NCI-H345 treated with DMSO at 0.1 percent for 48 hours (cell line): ENCODE data around the gene CYP4F12.

Source experiments
- DNase-seq: peaks from one replicate; lab custom pipeline; 2025; ENCODE audit not compliant: unreplicated experiment; lab: John Stamatoyannopoulos, UW

The CYP4F12 gene

GRCh38 chr19:15672580-15673175, at the start of gene CYP4F12:
CYP4F12 (plus strand) TSS chr19:15673087; CDS start chr19:15673530, 443 bp downstream.
- no peak for DNase-seq

GRCh38 chr19:15623711-15624318, 49.1 kb upstream of the CYP4F12 start:
- DNase-seq: no peak

- DNase-seq: no peak
These were observed 44.5 kb upstream of the CYP4F12 start for GRCh38 chr19:15628236-15629002.

DNA sequence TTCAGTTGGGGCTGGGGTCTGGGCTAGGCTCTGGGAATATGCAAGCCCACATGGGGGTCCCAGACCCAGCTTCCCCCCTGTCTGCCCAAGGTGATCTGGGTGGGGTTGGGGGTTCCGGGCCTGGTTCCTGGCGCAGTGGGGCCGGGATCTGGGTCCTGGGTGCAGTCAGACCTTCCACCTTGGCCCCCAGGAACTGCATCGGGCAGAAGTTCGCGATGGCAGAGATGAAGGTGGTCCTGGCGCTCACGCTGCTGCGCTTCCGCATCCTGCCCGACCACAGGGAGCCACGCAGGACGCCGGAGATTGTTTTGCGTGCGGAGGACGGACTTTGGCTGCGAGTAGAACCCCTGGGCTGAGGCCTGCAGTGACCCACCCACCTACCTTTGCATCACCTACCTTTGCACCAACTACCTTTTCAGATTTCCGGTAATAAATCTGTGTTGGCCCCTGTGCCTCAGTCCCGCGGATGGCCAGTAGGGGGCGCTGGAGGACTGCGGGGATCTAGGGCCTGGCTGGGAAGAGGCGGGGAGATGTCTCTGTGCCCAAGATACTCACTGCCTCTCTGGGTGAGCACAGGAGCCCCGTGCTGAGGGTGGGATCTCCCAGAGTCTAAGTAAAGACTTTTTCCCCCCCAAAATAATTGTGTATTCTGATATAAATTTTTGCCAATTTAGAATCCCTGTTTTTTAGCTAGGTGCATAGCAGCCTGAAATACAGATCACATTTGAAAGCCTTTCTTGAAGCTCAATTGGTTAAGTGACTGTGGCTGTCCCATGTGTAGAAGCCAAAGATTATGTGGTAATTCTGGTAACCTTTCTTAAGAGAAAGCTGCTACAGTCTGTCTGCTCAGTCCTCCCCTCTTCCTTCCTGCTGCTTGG, 43.6 kb upstream of the CYP4F12 start:
- no peak for DNase-seq

GRCh38 chr19:15631817-15632216, 41.1 kb upstream of the CYP4F12 start:
- DNase-seq: no peak

DNA sequence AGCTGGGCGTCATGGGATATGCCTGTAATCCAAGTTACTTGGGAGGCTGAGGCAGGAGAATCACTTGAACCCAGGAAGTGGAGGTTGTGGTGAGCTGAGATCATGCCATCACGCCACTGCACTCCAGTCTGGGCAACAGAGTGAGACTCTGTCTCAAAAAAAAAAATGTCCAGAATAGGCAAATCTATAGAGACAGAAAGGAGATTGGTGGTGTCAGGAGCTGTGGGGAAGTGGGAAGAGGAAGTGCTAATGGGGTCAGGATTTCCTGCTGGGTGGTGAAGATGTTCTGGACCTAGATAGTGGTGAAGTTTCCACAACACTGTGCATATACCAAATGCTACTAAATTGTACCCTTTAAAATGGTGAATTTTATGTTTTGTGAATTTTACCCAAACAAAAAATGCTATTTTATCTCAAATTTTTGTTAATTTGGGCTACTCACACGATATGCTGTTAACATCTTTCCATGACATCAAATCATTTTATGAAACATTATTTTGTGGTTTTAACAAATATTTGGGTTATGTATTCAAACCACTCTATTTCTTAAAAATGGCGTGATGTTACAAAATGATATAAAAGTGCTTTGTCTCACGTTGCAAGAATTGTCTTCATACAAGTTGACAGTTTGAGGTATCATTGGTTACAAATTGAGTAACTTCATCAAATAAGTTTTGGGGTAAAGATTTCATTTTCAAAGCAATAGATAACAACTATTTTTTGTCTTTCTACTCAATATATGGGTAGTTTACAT, 39.6 kb upstream of the CYP4F12 start:
- no peak for DNase-seq

DNA sequence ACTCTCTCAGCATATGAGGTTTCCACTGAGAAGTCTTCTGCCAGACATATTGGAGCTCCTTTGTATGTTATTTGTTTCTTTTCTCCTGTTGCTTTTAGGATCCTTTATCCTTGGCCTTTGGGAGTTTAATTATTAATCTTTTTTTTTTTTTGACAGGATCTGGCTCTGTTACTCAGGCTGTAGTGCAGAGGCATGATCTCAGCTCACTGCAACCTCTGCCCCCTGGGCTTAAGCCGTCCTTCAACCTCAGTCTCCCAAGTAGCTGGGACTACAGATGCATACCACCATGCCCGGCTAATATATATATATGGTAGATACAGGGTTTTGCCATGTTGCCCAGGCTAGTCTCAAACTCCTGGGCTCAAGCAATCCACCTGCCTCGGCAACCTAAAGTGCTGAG, 38.8 kb upstream of the CYP4F12 start:
- no peak for DNase-seq

DNA sequence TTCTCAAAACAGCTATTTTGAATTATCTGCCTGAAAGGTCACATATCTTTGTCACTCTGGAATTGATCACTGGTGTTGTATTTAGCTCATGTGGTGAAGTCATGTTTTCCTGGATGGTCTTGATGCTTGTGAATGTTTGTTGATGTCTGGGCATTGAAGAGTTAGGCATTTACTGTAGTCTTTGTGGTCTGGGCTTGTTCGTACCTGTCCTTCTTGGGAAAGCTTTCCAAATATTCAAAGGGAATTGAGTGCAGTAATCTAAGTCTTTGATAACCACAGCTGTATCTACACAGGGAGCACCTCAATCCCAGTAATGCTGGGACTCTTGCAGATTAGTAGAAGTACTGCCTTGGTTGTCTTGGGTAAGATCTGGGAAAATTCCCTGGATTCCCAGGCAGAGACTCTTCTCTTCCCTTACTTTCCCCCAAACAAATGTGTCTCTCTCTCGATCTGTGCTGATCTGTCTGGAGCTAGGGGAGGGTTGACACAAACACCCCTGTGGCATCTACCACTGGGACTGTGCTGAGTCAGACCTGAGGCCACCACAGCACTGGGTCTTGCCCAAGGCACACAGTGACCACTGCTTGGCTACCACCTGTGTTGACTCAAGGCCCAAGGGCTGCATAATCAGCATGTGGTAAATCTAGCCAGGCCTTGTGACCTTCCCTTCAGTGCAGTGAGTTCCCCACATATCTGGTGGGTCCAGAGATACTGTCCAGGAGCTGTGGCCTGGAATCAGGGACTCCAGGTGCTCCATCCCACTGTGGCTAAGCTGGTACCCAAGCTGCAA, 37.7 kb upstream of the CYP4F12 start:
- DNase-seq: no peak

DNA sequence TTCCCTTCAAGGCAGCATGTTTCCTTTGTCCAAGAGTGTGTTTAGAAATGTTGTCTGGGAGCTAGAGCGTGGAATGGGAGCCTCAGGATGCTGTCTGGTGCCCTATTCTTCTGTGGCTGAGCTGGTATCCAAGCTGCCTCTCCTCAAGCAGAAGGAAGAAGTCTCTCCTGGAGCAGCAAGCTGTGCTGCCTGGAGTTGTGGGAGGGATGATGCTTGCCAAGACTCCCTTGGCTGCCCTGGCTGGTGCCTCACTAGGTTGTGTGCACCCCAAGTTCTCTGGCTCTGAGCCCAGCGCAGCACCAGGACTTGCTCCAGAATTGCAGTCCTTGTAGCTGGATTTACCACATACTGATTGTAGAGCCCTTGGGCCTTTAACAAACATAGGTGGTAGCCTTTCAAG, 36.9 kb upstream of the CYP4F12 start:
- DNase-seq: no peak

- no peak for DNase-seq
These were observed 33.3 kb upstream of the CYP4F12 start for GRCh38 chr19:15639596-15639995.

- no peak for DNase-seq
These were observed 32.5 kb upstream of the CYP4F12 start, which contains the start of gene CYP4F3 for GRCh38 chr19:15640294-15640903. CYP4F3 (plus strand) TSS chr19:15640897; CDS start chr19:15641416, 519 bp downstream.

GRCh38 chr19:15640904-15641597, 31.8 kb upstream of the CYP4F12 start:
- no peak for DNase-seq

DNA sequence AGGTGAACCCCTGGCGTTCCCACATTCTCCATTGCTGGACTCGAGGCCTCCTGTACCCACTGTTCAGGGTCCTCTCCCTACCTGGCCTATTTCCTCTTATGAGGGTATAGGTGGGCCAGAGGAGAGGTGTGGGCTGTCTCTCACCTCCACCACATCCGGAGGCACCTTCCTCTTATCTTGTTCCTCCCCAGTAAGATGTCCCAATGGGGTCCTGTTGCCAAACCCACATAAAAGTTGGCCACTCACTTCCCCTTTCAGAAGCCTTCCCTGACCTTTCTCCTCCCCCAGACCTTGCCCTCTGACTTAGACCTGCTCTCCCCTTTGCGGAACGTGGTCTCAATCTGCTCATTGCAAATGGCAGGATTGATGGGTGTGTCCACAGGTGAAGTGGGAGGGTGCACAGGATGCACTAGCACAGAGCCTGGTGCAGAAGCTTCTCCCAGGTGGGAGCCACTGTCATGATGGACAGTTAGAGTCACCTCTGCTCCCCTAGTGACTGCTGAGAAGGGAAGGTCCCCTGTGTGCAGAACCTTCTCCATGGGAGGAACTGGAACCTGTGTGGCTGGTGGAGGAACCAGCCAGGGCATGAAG, 30.9 kb upstream of the CYP4F12 start:
- no peak for DNase-seq

GRCh38 chr19:15642807-15643206, 30.1 kb upstream of the CYP4F12 start:
- DNase-seq: no peak

DNA sequence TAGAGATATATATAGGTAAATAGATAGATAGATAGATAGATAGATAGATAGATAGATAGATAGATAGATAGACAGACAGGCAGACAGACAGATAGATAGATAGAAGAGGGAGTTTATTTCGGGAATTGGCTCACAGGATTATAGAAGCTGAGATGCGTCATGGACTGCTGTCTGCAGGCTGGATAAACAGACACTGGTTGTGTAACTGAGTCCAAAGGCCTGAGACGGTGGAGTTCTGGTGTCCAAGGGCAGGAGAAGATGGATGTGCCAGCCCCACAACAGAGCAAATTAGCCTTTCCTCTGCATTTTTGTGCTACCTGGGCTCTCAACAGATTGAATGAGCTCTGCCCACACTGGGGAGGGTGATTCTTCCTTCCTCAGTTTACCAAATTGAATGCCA, 29.5 kb upstream of the CYP4F12 start:
- DNase-seq: no peak

DNA sequence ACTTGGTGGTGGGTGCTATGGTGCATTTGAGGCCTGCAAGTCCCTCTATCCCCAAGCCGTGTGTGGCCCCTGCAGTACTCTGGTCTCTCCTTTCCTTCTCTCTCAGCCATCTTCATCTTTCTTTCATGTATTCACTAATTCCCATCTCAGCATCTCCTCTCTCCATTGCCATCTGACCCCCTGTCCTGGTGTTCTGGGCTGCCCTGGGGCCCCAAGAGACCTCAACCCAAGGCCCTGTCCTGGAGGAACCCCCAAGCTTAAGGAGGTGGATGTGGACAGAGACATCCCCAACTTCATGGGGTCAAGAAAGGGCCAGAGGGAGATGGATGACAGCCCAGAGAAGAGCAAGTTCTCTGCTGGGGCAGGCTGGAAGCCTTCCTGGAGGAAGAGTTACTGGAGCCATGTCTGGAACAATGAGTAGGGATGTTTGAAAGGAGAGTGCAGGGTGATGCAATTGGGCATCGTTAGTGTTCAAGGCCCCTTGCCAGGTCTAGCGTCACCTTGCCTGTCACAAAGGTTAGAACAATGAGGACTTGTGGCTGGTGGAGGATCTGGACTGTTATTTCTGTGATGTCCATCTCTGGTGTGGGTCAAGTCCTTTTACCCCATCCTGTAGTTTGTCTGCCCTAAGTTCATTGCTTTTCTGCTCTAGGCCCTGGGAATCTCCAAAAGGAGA, 28.7 kb upstream of the CYP4F12 start:
- DNase-seq: no peak

DNA sequence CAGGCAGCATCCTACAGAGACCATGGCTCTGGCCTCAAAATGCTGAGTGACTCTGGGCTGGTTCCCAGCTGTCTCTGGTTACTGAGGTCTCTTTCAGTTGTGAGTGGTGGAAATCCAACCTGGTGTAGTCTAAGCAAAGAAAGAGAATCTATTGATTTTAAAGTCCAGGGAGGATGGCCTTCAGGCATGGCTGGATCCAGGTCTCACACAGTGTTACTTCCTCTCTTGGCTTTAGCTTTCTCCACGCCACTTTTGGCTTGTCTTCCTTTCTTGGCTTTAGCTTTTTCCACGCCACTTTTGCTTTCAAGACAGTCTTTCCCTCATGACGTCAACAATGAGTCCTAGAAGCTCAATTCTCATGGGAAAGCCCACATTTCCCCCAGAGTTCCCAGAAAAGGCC, 28.1 kb upstream of the CYP4F12 start:
- DNase-seq: no peak

DNA sequence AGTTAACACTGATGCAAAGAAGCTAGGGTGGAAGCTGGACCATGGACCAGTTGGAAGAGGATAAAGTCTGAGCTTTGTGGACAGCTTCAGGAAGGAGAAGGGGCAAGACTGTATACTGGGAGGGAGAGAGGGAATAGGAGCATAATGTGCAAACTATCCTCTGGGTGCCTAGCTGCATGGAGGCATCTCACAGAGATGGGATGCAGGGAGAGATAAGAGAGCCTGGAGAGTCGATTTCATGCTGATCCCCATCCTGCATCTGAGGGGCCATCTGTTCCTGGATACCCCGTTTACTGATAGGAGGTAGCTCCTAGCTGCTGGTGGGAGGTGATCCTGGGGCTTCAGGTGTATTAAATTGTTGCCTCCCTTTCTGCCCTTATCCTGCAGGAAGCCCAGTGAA, 23.4 kb upstream of the CYP4F12 start:
- no peak for DNase-seq
